Measurements from ENCODE around the gene SDHB.

The SDHB gene

GRCh38 chr1:16998589-16998988 lies 55.2 kb downstream of the SDHB start:
- DNase-seq (ENCODE audit: low read depth, low spot score): no peak
- no peak overlapping the region for H3K4me3 ChIP-seq (ENCODE audit: low read length)

- no peak for DNase-seq (ENCODE audit: low read depth, low spot score)
- H3K4me3 ChIP-seq (ENCODE audit: low read length): no peak overlapping the region
Observed at GRCh38 chr1:16996845-16997244, 57.0 kb downstream of the SDHB start.

GRCh38 chr1:16993521-16994038 lies 60.3 kb downstream of the SDHB start:
- no peak overlapping the region for H3K4me3 ChIP-seq (ENCODE audit: low read length)
- DNase-seq (ENCODE audit: low read depth, low spot score): no peak

- no peak overlapping the region for H3K4me3 ChIP-seq (ENCODE audit: low read length)
- no peak for DNase-seq (ENCODE audit: low read depth, low spot score)
Observed at GRCh38 chr1:16992675-16993074, 61.2 kb downstream of the SDHB start.

GRCh38 chr1:16992102-16992501 lies 61.7 kb downstream of the SDHB start:
- no peak for DNase-seq (ENCODE audit: low read depth, low spot score)
- H3K4me3 ChIP-seq (ENCODE audit: low read length): no peak overlapping the region

GRCh38 chr1:16991571-16991970 lies 62.3 kb downstream of the SDHB start:
- H3K4me3 ChIP-seq (ENCODE audit: low read length): no peak overlapping the region
- no peak for DNase-seq (ENCODE audit: low read depth, low spot score)

GRCh38 chr1:16989676-16990391 lies 64.0 kb downstream of the SDHB start:
- DNase-seq (ENCODE audit: low read depth, low spot score): no peak
- no peak overlapping the region for H3K4me3 ChIP-seq (ENCODE audit: low read length)

- DNase-seq (ENCODE audit: low read depth, low spot score): no peak
- no peak overlapping the region for H3K4me3 ChIP-seq (ENCODE audit: low read length)
Observed at GRCh38 chr1:16988210-16988609, 65.6 kb downstream of the SDHB start.

- DNase-seq (ENCODE audit: low read depth, low spot score): no peak
- no peak overlapping the region for H3K4me3 ChIP-seq (ENCODE audit: low read length)
Observed at GRCh38 chr1:16986962-16987361, 66.9 kb downstream of the SDHB start.

GRCh38 chr1:16986560-16986959 lies 67.3 kb downstream of the SDHB start:
- DNase-seq (ENCODE audit: low read depth, low spot score): no peak
- no peak overlapping the region for H3K4me3 ChIP-seq (ENCODE audit: low read length)

GRCh38 chr1:16986113-16986512 lies 67.7 kb downstream of the SDHB start:
- no peak for DNase-seq (ENCODE audit: low read depth, low spot score)
- no peak overlapping the region for H3K4me3 ChIP-seq (ENCODE audit: low read length)

- H3K4me3 ChIP-seq (ENCODE audit: low read length): no peak overlapping the region
- no peak for DNase-seq (ENCODE audit: low read depth, low spot score)
Observed at GRCh38 chr1:16984717-16985116, 69.1 kb downstream of the SDHB start.

GRCh38 chr1:16983649-16984048 lies 70.2 kb downstream of the SDHB start:
- DNase-seq (ENCODE audit: low read depth, low spot score): no peak
- H3K4me3 ChIP-seq (ENCODE audit: low read length): no peak overlapping the region

- H3K4me3 ChIP-seq (ENCODE audit: low read length): no peak overlapping the region
- no peak for DNase-seq (ENCODE audit: low read depth, low spot score)
Observed at GRCh38 chr1:16982902-16983301, 70.9 kb downstream of the SDHB start.

- H3K4me3 ChIP-seq (ENCODE audit: low read length): no peak overlapping the region
- DNase-seq (ENCODE audit: low read depth, low spot score): no peak
Observed at GRCh38 chr1:16981269-16981849, 72.5 kb downstream of the SDHB start.

- no peak for DNase-seq (ENCODE audit: low read depth, low spot score)
- H3K4me3 ChIP-seq (ENCODE audit: low read length): no peak within 1 kb of the TSS
Observed at GRCh38 chr1:16980473-16981268, 73.2 kb downstream of the SDHB start, which contains the start of gene MFAP2. Gene MFAP2, minus strand, starts transcription at chr1:16980620. Its CDS starts 2,347 bp downstream, at chr1:16978273.

- DNase-seq (ENCODE audit: low read depth, low spot score): no peak
- no peak overlapping the region for H3K4me3 ChIP-seq (ENCODE audit: low read length)
Observed at GRCh38 chr1:16979475-16980327, 74.1 kb downstream of the SDHB start.

GRCh38 chr1:16978567-16979474 lies 75.0 kb downstream of the SDHB start:
- no peak for DNase-seq (ENCODE audit: low read depth, low spot score)
- no peak overlapping the region for H3K4me3 ChIP-seq (ENCODE audit: low read length)

All from Jurkat, Clone E6-1 (cell line).